ENCODE measurements around the gene ATXN10.
"Not testable (repeated sequence)": the region's sequence is repeated elsewhere in the genome, so short reads cannot be mapped to it uniquely, and the experiment has no call there.

The ATXN10 gene

DNA sequence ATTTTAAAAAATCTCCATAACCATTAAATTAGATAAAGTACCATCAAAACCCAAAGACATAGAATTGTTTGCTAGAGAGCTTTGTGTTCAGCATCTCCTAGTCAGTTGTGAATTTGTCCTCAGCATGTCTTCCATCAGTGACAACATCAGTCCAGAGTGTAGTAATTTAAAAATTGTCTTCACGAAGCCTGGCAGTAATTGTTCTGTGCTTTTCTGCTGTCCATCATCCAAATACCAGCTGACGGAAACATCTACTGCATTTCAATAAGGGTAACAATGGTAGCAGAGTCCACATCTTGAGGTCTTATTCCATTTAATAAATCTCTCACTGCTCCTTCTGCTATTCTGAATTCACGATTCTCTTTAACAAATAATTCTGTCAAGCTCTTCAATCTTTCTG, 121.5 kb downstream of the ATXN10 start:
- no peak for DNase-seq

DNA sequence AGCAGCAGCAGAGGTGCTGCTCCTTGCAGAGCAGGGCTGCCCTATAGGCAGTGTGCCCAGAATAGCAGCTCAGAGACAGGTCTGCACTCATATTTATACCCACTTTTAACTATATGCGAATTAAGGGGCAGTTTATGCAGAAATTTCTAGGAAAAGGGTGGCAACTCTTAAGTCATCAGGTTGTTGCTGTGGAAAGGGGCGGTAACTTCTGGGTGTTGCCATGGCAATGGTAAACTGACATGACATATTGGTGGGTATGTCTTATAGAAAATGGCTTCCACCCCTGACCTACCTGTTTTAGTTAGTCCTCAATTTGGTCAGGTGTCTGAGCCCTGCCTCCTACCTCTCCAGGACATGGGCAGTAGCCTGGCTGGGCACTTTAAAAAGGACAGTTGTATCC, 122.3 kb downstream of the ATXN10 start:
- DNase-seq: no peak

DNA sequence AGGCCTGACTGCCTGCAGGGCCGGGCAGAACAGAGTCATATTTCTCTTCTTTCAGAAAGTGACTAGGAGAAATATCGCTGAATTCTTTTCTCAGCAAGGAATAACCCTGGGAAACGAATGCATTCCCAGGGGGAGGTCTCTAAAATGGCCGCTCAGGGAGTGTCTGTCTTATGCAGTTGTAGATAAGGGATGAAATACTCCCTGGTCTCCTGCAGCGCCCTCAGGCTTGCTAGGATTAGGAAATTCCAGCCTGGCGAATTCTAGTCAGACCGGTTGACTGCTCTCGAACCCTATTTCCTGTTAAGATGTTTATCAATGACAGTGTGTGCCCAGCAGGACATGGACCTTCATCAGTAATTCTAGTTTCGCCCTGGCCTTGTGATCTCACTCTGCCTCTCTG, 124.4 kb downstream of the ATXN10 start:
- DNase-seq: not testable (repeated sequence)

DNA sequence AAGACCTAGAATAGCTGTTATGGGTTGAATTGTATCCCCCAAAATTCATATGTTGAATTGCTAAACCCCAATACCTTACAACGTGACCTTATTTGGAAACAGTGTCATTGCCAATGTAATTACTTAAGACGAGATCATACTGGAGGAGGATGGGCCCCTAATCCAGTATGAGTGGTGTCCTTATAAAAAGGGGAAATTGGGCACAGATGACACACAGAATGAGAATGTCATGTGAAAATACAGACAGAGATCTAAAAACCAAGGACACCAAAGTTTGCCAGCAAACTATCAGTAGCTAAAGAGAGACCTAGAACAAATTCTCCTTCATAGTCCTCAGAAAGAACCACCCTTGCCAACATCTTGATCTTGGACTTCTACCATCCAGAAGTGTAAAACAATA, 127.7 kb downstream of the ATXN10 start:
- DNase-seq: no peak

DNA sequence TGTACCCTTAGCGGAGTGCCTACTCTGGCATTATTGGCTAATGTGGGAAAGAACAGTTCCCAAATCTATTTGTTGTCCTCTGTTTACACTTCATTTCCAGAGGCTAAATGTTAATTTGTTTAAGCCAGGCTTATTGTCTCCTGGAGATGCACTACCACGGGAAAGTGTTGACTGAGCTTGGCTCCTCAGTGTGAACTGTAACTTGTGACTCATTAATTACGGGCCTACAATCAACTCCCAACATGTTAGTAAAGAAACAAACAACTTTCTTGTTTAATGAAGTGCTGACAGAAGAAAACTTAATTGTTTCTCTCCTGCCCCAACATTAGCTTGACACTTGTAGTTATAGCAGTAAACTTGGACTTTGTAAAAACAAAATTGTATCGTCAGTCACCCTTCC, 130.4 kb downstream of the ATXN10 start:
- DNase-seq: no peak

DNA sequence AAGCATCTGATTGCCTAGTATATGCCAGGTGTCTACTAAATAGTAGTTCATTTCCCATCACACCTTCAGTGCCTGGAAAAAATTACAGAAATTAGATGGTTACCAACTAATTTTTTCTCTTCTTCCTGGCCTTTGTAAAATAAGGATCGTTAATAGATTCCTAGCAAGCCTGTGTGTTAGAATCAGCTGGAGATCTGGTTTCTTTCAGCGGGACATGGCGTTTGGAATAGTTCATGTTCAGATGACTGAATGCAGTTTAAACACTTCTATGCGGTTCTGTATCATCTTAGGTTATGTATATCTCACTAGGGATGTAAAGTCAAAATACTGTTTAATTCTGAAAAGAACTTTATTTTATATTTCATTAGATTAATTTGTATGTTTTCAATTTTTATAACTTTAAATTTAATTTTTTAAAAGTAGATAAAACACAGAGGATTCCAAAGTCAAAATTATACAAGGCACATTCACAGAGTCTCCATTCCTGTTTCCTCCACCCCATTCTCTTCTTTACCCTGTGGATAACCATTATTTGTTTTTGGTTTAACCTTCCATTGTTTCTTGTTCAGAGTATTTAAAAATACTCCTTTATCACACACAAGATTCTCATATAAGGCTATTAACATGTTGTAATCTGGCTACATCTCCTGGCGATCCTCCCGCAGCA, 132.8 kb downstream of the ATXN10 start:
- no peak for DNase-seq

DNA sequence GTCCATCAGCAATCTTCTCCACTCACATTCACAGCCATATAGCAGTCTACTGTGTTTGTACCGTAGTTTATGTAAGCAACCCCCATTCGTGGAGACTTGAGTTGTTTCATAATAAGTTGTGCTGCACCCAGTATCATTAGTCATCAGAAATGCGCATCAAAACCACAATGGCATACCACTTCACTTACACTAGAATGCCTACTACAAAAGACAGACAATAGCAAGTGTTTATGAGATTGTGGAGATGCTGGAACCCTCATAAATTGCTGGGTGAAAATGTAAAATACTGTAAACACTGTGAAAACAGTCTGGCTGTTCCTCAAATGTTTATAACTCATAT, 133.3 kb downstream of the ATXN10 start:
- DNase-seq: no peak

DNA sequence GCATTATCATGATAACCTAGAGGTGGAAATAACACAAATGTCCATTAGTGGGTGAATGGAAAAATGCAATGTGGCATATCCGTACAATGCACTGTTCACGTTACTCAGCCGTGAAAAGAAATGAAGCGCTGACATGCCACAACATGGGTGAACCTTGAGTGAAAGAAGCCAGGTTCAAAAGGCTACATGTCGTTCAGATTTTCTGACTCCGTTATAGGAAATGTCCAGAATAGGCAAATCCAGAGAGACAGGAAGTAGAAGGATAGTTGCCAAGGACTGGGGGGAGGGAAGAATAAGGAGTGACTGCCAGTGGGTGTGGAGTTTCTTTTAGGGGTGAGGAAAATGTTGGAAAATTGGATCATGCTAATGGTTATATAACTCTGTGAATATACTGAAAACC, 133.8 kb downstream of the ATXN10 start:
- DNase-seq: no peak

DNA sequence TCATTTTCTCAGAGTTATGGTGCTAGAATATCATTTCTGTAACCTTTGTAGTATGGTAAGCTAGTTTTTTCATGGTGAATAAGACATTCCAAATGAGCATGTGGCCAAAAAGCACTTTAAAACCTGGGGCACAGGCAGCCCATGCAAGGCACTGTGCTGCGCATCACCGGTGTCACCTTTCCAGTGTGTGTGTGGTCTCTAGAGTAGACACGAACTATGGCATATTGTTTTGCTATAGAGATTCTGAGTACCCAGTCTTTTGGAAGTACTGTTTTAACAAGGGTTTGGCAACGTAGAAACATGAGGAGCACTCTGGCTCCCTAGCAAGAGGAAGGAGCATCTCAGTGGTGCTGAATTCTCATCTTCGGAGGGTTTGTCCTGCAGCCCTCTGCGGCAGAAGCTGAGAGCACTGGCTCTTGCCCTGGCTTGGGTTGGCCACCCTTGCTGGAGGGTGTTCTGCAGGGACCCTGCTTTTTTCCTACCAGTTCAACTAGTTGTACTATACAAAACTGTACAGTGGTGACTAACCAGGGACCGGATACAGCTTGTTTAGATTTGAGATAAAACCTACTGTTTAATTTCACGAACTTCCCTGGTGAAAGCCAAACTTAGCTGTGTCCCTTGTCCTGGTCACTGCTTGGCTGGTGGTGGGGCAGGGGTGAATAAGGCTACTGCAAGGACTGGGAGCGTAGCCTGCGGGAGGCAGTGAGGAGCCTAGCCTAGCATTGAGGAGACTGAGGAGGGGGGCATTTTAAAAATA, 135.7 kb downstream of the ATXN10 start:
- no peak for DNase-seq

DNA sequence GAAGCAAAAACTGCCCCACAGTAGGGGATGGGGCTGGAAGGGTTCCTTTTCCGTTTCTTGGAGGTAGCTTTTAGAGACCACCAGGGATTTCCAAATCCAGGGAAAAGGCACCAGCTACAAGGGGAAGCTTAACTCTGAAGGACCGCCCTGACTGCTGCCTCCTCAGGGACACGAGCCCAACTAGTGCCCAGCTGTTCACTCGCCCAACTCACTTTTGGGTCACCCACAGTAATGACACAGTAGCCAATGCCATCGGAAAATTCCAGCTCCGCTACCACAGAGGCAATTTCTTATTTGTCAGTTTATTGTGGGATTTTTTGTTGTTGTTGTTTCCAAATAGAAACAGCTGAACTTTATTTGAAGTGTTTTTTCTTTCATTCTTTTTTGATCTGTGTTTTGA, 141.3 kb downstream of the ATXN10 start:
- DNase-seq: no peak

DNA sequence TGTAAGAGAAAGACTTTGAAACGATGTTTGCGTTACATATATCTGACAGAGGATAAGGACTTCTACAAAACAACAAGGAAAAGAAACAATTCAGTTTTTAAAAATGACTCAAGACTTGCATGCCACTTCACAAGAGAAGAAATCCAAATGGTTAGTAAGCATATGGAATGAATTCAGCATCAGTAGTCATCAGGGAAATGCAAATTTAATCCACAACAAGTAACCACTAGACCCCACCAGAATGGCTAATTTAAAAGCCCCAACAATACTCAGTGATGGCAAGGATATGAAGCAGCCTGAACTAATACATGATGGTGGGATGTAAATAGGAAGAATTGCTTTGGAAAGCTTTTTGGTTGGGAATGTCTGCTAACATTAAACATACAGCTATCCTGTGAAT, 142.6 kb downstream of the ATXN10 start:
- no peak for DNase-seq

DNA sequence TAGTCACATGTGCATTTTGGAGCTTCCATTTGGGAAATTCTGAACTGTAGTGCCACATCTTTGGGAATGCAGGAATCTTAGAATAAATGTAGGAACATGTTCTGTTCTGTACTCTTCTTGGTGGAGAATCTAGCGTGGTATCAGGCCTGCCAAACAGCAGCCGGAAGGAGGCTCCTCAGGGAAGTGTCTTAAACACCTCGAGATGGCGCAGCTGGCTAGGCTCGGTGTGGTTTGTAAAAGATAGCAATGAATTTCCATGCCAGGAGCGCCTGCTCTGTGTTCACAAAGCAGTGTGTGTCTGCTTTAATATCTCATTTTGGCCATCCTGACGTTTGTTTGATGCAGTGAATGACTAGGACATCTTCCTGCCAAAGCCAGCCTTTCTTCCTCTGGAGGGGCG, 145.1 kb downstream of the ATXN10 start:
- no peak for DNase-seq

DNA sequence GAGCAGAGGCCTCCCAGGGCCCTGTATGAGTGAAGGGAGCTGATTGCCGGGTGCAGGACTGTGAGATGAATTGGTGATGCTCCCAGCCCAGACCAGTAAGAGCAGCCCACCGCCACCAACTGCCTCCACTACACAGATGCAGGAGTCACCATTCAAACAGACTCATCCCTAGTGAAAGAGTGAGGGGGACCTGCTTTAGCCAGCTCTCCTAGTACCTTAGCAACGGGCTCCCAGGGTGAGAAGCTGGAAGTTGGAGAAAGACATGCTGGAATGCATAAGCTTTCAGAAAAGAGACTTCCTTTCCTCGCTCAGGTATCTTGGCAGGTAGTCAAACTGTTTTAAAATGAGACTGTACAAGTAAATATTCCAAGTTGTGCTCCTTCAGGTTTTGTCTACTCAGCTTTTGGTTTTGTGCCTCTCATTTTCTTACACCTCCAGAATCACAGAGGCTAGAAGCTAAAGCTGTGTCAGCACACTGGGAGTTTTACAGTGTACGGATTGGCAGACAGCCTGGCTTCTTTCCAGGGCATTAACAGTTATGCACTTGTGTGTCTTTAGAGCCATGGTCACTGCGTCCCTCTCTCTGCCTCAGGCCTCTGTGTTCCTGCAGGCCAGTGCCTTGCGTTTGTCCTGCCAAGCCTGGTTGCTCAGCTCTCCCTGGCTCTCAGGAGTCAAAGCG, 146.2 kb downstream of the ATXN10 start:
- DNase-seq: no peak

DNA sequence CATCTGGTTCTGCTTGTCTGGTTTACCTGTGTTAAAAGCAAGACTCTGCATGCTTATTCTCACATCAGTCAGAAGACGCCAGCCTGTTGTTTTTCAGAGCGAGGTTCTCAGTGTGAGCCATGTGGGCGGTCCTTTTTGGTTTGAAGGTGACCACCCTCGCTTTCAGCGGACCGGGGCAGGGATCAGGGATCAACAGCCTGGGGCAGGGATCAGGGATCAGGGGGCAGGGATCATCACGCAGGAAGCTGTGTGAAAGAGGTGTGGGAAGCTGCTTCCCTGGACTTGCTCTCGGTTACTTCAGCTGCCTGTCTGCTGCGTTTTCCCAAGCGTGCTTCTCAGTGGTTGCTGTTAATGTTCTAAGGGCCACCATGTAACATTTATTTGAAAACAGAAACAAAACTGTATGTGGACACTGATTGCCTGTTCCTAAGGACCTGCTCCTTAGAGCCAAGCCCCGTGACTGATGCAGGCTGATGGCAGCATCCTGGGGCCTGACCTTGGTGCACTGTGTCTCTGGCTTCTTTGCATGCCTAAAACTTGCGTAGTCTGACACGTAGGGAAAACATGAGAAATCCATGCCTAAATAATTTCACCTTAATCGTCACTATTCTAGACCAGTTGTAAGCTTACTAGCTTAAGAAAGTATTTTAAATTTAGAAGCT, 146.9 kb downstream of the ATXN10 start:
- DNase-seq: no peak

DNA sequence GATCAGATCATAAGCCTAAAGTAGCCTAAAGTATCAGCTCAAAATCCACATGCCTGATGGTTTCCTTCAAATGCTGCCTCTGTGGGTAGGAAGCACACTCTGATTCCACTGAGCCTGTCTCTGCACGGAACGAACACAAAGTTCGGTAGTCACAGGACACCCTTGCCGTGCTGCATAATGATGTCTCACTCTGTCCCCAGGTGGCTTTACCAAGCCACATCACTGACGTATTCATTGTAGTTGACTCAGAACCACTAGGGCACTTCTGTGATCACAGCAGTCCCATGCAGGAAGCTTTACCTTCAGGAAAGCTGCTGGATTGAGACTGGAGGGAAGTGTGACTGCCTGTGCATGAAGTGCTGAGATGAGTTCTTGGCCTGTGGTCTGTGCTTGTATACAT, 147.7 kb downstream of the ATXN10 start:
- no peak for DNase-seq

DNA sequence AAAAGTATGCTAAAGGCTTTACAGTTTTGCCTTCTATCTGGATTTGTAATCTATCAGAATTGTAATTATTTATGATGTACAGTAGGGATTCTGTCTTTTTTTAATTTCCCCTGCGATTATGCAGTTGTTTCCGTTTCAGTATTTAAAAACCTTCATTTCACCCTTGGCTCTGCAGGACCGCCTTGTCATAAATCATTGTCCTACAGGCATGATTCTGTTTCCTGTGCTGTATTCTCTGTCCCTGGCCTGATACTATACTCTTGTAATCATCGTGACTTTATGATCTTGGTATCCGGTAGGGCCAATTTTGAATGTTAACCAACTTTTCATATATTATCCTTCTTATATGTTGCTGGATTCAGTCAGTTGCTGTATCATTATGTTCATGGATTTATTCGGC, 151.7 kb downstream of the ATXN10 start:
- no peak for DNase-seq

DNA sequence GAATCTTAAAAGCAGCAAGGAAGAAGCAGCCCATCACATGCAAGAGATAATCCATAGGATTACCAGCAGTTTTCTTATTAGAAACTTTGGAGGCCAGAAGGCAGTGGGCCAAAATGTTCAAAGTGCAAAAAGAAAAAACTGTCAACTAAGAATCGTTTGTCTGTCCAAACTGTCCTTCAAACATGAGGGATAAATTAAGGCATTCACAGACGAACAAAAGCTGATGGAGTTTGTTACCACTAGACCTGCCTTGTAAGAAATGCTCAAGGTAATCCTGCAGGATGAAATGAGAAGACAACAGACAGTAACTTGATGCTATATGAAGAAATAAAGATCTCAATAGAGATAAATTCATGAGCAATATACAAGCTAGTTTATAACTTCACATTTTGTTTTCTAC, 154.9 kb downstream of the ATXN10 start:
- DNase-seq: no peak

DNA sequence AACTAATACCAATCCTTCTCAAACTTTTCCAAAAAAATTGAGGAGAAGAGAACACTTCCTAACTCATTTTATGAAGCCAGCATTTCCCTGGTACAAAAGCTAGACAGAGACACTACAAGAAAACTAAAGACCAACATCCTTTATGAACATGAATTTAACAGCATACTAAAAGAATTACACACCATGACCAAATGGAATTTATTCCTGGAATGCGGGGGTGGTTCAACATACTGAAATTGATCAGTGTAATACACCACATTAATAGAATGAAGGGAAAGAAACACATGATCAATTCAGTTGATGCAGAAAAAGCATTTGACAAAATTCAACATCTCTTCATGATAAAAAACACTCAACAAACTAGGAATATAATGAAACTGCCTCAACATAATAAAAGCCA, 157.2 kb downstream of the ATXN10 start:
- no peak for DNase-seq

DNA sequence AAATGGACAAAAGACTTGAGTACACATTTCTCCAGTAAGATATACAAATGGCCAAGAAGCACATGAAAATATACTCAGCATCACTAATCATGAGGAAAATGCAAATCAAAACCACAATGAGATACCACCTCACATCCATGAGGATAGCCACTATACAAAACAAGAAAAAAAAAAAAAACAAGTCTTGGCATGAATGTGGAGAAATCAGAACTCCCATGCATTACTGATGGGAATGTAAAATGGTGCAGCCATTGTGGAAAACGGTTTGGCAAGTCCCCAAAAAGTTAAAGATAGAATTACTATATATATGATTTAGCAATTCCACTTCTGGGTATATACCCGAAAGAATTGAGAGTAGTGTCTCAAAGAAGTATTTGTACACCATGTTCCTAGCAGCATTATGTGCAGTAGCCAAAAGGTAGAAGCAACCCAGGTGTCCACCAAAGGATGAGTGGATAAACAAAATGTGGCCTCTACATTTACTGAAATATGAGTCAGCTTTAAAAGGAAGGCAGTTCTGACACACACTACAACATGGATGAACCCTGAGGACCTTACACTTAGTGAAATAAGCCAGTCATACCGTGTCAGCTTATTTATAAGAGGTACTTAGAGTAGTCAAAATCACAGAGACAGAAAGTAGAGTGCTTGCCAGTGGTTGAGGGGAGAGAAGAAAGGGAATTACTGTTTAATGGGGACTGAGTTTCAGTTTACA, 159.1 kb downstream of the ATXN10 start:
- DNase-seq: no peak

DNA sequence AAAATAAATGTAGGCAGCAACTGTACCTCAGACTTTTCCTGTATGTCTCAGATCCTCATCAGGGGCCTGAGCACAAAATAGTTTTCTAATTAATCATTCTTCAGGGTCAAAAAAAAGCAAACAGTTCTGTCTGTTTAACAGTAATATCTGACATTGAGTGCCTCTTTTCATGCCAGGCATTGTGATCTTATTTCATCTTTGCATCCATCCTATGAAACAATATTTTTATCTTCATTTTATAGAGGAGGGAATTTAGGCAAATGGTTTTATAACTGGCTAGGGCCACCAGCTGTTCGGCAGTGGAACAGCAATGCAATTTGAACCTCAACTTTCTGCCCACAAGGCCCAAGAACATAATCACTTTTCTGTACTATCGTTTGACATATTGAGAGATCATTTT, 159.8 kb downstream of the ATXN10 start:
- no peak for DNase-seq

DNA sequence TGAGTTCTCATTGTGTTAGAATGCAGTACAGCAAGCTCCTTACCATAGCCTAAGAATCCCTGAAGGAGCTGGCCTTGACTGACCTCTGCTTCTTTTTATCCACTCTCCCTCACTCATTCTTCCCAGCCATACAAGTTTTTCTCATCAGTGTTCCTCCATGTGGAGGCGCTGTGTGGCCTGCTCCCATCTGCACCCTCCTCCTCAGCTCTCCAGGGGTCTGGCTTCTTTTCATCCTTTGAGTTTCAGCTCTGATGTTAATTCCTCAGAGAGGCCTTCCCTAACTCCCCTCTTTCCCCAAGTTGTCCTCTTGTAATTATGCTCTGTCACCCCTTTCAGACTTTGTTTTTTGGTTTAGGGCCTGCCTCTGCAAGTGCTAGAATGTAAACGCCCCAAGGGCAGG, 160.5 kb downstream of the ATXN10 start:
- DNase-seq: no peak

DNA sequence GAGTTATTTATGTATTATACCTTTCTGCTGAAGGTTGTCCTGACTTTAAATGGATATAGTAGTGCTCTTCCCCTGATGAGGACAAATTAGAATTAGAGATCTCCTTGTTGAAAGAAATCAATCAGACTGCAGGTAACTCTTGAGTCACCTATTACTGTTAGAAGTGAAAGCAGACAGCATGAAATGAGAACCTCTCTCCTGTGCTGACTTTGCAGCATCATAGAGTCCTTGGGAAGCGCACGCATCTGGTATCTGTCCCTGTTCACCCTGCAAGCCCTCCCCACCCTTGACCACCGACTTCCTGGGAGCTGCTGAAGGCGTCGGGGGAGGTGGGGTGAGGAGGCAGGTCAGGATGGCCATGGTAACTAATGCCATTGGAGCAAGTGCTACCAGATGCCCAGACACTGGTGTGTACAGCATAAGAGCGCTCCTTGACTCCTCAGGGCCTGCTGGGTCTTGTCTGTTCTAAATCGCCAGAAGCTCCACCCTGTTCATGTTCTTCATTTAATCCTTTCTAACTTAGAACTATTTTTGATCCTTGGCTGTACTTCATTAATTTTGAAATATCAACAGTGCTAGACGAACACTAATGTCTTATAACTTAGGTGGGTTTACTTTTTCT, 161.4 kb downstream of the ATXN10 start:
- DNase-seq: peak in 1 of 2 experiments; percentile 40

DNA sequence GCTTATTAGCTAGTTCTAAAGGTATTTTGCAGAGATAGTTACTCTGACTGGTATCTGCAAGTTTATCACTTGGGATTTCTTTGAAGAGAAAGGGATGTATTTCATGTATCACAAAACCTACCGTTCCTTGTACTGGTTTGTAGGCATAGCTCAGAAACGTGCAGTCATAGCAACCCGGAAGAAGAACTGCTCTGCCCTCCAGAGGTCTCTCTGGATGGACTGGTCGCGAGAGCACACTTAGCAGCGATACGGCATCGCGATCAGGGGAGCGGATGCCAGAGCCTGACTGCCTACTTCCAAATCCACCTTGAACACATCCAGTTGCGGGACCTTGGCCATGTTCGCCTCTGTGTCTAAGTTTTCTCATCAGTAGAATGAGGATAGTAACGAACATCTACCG, 162.0 kb downstream of the ATXN10 start:
- DNase-seq: no peak
